AG04450 (cell line): ENCODE data around the gene CKM. TPM values are rescaled to one million over a fixed set of nuclear protein-coding genes. Genes with fewer than 3 reads are reported as not detected.
"Not testable (repeated sequence)": the region's sequence is repeated elsewhere in the genome, so short reads cannot be mapped to it uniquely, and the experiment has no call there.

ENCODE experiments used
- CTCF ChIA-PET: fragments of 300-600, 350-600 bp; formaldehyde crosslinking; extraction: SDS; loops from one replicate; lab custom pipeline; 2022; ENCODE audit warnings: antibody characterized with exemption, inconsistent platforms; lab: Charles Lee
- POLR2A ChIA-PET: fragments of 350-600 bp; formaldehyde crosslinking; extraction: SDS; loops from one replicate; lab custom pipeline; 2021; ENCODE audit warnings: antibody characterized with exemption, inconsistent platforms; lab: Yijun Ruan, JAX
- DNase-seq: peaks from one replicate; pipeline ENCODE4 v3.0.0-alpha.2; 2011; ENCODE audit warnings: low read depth, low spot score
- H3K27ac ChIP-seq: one replicate; pipeline ENCODE4 v1.5.1; 2012; ENCODE audit warnings: low read depth, low read length, control low read depth
- H3K27me3 ChIP-seq: one replicate; pipeline ENCODE4 v1.6.0; 2012; ENCODE audit warnings: low read length; ENCODE audit not compliant: control insufficient read depth, insufficient read depth
- H3K4me3 ChIP-seq: 2 replicates; pipeline ENCODE4 v1.5.1; 2011; ENCODE audit warnings: mild to moderate bottlenecking, low read depth, low read length, control low read depth
- H3K9me3 ChIP-seq: 2 replicates; pipeline ENCODE4 v1.5.1; 2012; ENCODE audit warnings: low read length; ENCODE audit not compliant: control insufficient read depth, insufficient read depth
- CTCF ChIP-seq: IDR thresholded peaks from 2 replicates; pipeline ENCODE4 v1.5.1; 2011; ENCODE audit warnings: low read depth, low read length, control low read depth, inconsistent platforms
- polyA plus RNA-seq: library from polyadenylated mRNA; depleted of rRNA; stranded (reverse); fragments of >200 nt; gene quantifications from 2 replicates; pipeline ENCODE4 v1.2.3, GENCODE V29; 2011

Gene CKM
- polyA plus RNA-seq, 1 experiment = not detected

GRCh38 chr19:45314708-45315245 is 7.9 kb downstream of the CKM start:
- Histone ChIP-seq H3K9me3 (no peaks in the 10 kb centered on the region; the same call in 1 of the 2 replicates), H3K27me3 (peaks cover 18% of the 10 kb centered on the region), H3K4me3 (no peak overlapping the region), H3K27ac (no peak overlapping the region)
- no peak for TF ChIP-seq CTCF
- DNase-seq = no peak
- ChIA-PET CTCF (no interaction called here), POLR2A (interaction anchor here (0.6 kb wide), 1 partner anchor 190 kb away, joined by 3 read pairs; no protein-coding TSS in a partner anchor)

GRCh38 chr19:45312285-45312684 is 10.4 kb downstream of the CKM start:
- DNase-seq, H3K4me3 ChIP-seq, H3K27ac ChIP-seq, POLR2A ChIA-PET, H3K9me3 ChIP-seq, CTCF ChIA-PET: not testable (repeated sequence)
- H3K27me3 ChIP-seq = peaks cover 18% of the 10 kb centered on the region

- ChIA-PET CTCF (no interaction called here), POLR2A (no interaction called here)
- peaks cover 10% of the 10 kb centered on the region; the same call in 1 of the 2 replicates for H3K9me3 ChIP-seq
- H3K27ac ChIP-seq = no peak overlapping the region
- DNase-seq = no peak
- H3K4me3 ChIP-seq = no peak overlapping the region
- peaks cover 16% of the 10 kb centered on the region for H3K27me3 ChIP-seq
- TF ChIP-seq CTCF = no peak
These were observed 11.1 kb downstream of the CKM start for GRCh38 chr19:45311621-45312020.

- H3K27me3 ChIP-seq, CTCF ChIA-PET, DNase-seq, H3K4me3 ChIP-seq, POLR2A ChIA-PET, H3K27ac ChIP-seq: not testable (repeated sequence)
- peaks cover 13% of the 10 kb centered on the region; the same call in 1 of the 2 replicates for H3K9me3 ChIP-seq
These were observed 13.4 kb downstream of the CKM start for GRCh38 chr19:45309322-45309721.

GRCh38 chr19:45307361-45307760 is 15.3 kb downstream of the CKM start:
- no peak for DNase-seq
- CTCF ChIA-PET = no interaction called here
- H3K4me3 ChIP-seq = no peak overlapping the region
- peaks cover 13% of the 10 kb centered on the region for H3K9me3 ChIP-seq
- H3K27me3 ChIP-seq = peaks cover 2% of the 10 kb centered on the region
- no peak overlapping the region for H3K27ac ChIP-seq
- no peak for TF ChIP-seq CTCF
- POLR2A ChIA-PET = interaction anchor here (0.6 kb wide), 1 partner anchor 32 kb away, joined by 8 read pairs; no protein-coding TSS in a partner anchor

- peaks cover 13% of the 10 kb centered on the region for H3K9me3 ChIP-seq
- CTCF ChIA-PET = no interaction called here
- no peak overlapping the region for H3K27ac ChIP-seq
- DNase-seq = no peak
- TF ChIP-seq CTCF = no peak
- POLR2A ChIA-PET = interaction anchor here (0.6 kb wide), 1 partner anchor 23 kb away, joined by 6 read pairs; no protein-coding TSS in a partner anchor
- H3K27me3 ChIP-seq = peaks cover 2% of the 10 kb centered on the region
- no peak overlapping the region for H3K4me3 ChIP-seq
These were observed 16.1 kb downstream of the CKM start for GRCh38 chr19:45306518-45307027.
